CD8-positive, alpha-beta memory T cell (primary cell): ENCODE data around the gene TP53I11. TPM values are rescaled to one million over a fixed set of nuclear protein-coding genes. Genes with fewer than 3 reads are reported as not detected.
A peak's percentile ranks its signal among the peaks of the same experiment; 100 is the strongest.

Experiments used
- CTCF ChIA-PET: fragments of 350-600 bp; sonication (Branson Sonifier 250); formaldehyde crosslinking; loops from one replicate; lab custom pipeline; 2021; ENCODE audit warnings: antibody characterized with exemption; lab: Charles Lee
- POLR2A ChIA-PET: fragments of 350-600 bp; sonication (Branson Sonifier 250); formaldehyde crosslinking; loops from one replicate; lab custom pipeline; 2021; ENCODE audit warnings: antibody characterized with exemption; lab: Charles Lee
- DNase-seq, 5 donors: peaks; one replicate each; pipeline versions ENCODE4 v3.0.0 to v3.0.0-alpha.2; 2020 to 2022; ENCODE audit warnings: mixed read lengths in 1 of 5
- H3K27ac ChIP-seq: one replicate; pipeline ENCODE4 v1.7.0; 2013; ENCODE audit warnings: low read depth, mild to moderate bottlenecking, low read length, moderate library complexity
- H3K27me3 ChIP-seq: 2 replicates; pipeline ENCODE4 v1.7.0; 2013; ENCODE audit warnings: low read length, mild to moderate bottlenecking; ENCODE audit not compliant: insufficient read depth, poor library complexity, severe bottlenecking
- H3K36me3 ChIP-seq: 2 replicates; pipeline ENCODE4 v1.7.0; 2013; ENCODE audit warnings: mild to moderate bottlenecking, low read length, moderate library complexity; ENCODE audit not compliant: insufficient read depth
- H3K4me1 ChIP-seq: 2 replicates; pipeline ENCODE4 v1.7.0; 2013; ENCODE audit warnings: mild to moderate bottlenecking, low read length, moderate library complexity; ENCODE audit not compliant: insufficient read depth
- H3K4me3 ChIP-seq: 2 replicates; pipeline ENCODE4 v1.7.0; 2013; ENCODE audit warnings: mild to moderate bottlenecking, low read length
- H3K9me3 ChIP-seq: 2 replicates; pipeline ENCODE4 v1.7.0; 2013; ENCODE audit warnings: mild to moderate bottlenecking, low read length
- H3K27ac Mint-ChIP-seq, 8 donors: one replicate each; pipeline ENCODE4 v1.8.0; 2020 to 2021; ENCODE audit warnings: mixed read lengths in 8 of 8, mild to moderate bottlenecking in 6 of 8, inconsistent platforms in 3 of 8, moderate library complexity in 3 of 8
- H3K27me3 Mint-ChIP-seq, 2 donors: one replicate each; pipeline ENCODE4 v1.8.0; 2020 to 2021; ENCODE audit warnings: mixed read lengths in 2 of 2, mild to moderate bottlenecking in 1 of 2, moderate library complexity in 1 of 2
- H3K36me3 Mint-ChIP-seq, 3 donors: one replicate each; pipeline ENCODE4 v1.8.0; 2020 to 2021; ENCODE audit warnings: mixed read lengths in 3 of 3, inconsistent platforms in 1 of 3, mild to moderate bottlenecking in 1 of 3
- H3K4me1 Mint-ChIP-seq, 3 donors: one replicate each; pipeline ENCODE4 v1.8.0; 2020 to 2021; ENCODE audit warnings: mixed read lengths in 3 of 3, inconsistent platforms in 1 of 3, mild to moderate bottlenecking in 1 of 3
- H3K4me3 Mint-ChIP-seq, 7 donors: one replicate each; pipeline ENCODE4 v1.8.0; 2020 to 2021; ENCODE audit warnings: mixed read lengths in 7 of 7, mild to moderate bottlenecking in 6 of 7, moderate library complexity in 4 of 7, inconsistent platforms in 2 of 7
- H3K9me3 Mint-ChIP-seq, 5 donors: one replicate each; pipeline ENCODE4 v1.8.0; 2020 to 2022; ENCODE audit warnings: mixed read lengths in 5 of 5, mild to moderate bottlenecking in 3 of 5, moderate library complexity in 2 of 5, inconsistent platforms in 1 of 5
- polyA plus RNA-seq: library from polyadenylated mRNA; unstranded; fragments of 300-500 nt; fragmentation: Illumina TruSeq; gene quantifications from one replicate; pipeline ENCODE4 v1.2.3, GENCODE V29; 2021
- total RNA-seq, 2 experiments: library from RNA; stranded (reverse); gene quantifications; one replicate each; pipeline ENCODE4 v1.2.3, GENCODE V29; 2021

Gene TP53I11
- total and polyA plus RNA-seq, 3 experiments from 2014 or later = 16.9 to 32.1 (median 18.1) TPM

DNA sequence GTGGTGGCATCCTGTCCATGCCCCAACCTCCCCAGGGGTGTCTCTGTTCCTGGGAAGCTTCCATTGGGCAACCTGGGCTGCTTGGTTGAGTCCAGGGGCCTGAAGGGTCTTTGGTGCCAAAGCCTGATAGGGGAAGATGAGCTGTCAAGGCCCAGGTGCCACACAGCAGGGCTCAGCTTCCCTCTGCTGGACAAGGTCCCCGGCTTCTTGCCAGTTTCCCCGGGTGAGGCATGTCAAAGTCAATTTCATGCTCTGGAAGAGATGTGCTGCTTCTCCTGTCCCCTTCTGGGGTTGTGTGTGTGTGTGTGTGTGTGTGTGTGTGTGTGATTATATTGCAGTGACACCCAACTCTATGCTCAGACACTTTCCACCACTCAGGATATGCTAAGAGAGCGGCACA is 26.9 kb downstream of the TP53I11 start:
- ChIA-PET POLR2A (no interaction called here), CTCF (interaction anchor here (1.0 to 1.5 kb wide), 2 partner anchors 13 to 179 kb away, joined by 4 to 6 read pairs; no protein-coding TSS in a partner anchor)

DNA sequence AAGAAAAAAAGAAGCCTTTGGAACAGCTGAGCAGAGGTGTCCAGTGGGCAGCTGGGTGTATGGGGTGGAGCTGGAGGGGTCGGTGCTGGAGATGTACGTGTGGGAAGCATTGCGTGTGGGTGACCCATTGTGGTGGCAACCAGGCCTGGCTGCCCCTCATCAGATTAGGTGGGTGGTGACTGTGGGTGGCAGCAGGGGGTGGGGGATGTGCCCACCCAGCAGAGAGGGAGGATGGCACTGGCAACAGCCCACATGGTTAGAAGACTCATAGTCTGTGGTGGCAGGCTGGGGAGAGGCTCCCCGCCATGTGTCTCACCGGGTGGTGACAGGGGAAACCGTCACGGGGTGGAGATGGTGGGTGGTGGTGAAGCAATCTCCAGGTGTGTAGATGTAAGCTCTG is 27.6 kb downstream of the TP53I11 start:
- Mint-ChIP-seq H3K9me3 (no peaks in the 10 kb centered on the region), H3K36me3 (peaks cover 0 to 14% (median 0%) of the 10 kb centered on the region in 3 donors), H3K27ac (peak overlapping the region in 1 of 8 donors; percentile 17), H3K4me1 (peaks cover 3 to 6% (median 5%) of the 10 kb centered on the region in 3 donors), H3K4me3 (no peak overlapping the region), H3K27me3 (peaks cover 0 to 2% of the 10 kb centered on the region in 2 donors)
- H3K4me3 ChIP-seq = no peak overlapping the region
- no peaks in the 10 kb centered on the region for H3K27me3 ChIP-seq
- DNase-seq = no peak
- CTCF ChIA-PET = interaction anchor here (1.5 kb wide), 1 partner anchor 179 kb away, joined by 4 read pairs; no protein-coding TSS in a partner anchor
- POLR2A ChIA-PET = no interaction called here
- H3K4me1 ChIP-seq = no peaks in the 10 kb centered on the region
- no peak overlapping the region for H3K27ac ChIP-seq
- H3K36me3 ChIP-seq = no peaks in the 10 kb centered on the region
- no peaks in the 10 kb centered on the region for H3K9me3 ChIP-seq

More for the DNA sequence above, 26.9 kb downstream of the TP53I11 start:
- Histone ChIP-seq H3K27ac (no peak overlapping the region), H3K9me3 (no peaks in the 10 kb centered on the region), H3K27me3 (no peaks in the 10 kb centered on the region), H3K4me1 (no peaks in the 10 kb centered on the region), H3K4me3 (no peak overlapping the region), H3K36me3 (no peaks in the 10 kb centered on the region)
- H3K27ac Mint-ChIP-seq = peak overlapping the region in 3 of 8 donors; percentile 17 to 74 (median 56)
- H3K27me3 Mint-ChIP-seq = peaks cover 0 to 2% of the 10 kb centered on the region in 2 donors
- no peak overlapping the region for H3K4me3 Mint-ChIP-seq
- H3K36me3 Mint-ChIP-seq = peaks cover 0 to 14% (median 0%) of the 10 kb centered on the region in 3 donors
- H3K9me3 Mint-ChIP-seq = no peaks in the 10 kb centered on the region
- H3K4me1 Mint-ChIP-seq = peaks cover 3 to 6% (median 5%) of the 10 kb centered on the region in 3 donors
- DNase-seq = no peak

DNA sequence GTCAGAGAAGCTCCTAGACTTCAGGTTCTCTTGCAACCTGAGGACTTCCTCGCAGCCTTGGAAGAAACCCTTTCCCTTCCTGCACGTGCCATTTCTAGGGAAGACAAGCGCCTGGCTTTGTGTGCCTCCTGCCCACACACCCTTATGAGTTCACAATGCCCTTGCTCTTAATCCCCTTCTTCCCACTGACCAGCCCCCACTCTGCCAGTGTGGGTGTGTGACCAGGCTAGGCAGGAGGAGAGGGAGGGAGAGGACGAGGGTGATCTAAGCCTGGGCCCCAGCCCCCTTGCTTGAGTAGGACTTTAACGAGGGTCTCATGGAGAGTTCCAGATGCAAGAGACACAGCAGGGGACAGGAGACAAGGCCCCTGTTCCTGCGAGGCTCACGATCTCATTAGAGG is 30.2 kb downstream of the TP53I11 start:
- H3K36me3 Mint-ChIP-seq = peaks cover 0 to 14% (median 0%) of the 10 kb centered on the region in 3 donors
- no peak overlapping the region for H3K4me3 ChIP-seq
- ChIA-PET CTCF (interaction anchor here (1.0 to 2.5 kb wide), 3 partner anchors 8 to 19 kb away, joined by 3 to 7 read pairs (median 7); no protein-coding TSS in a partner anchor), POLR2A (no interaction called here)
- no peak overlapping the region for H3K27ac Mint-ChIP-seq
- no peak for DNase-seq
- H3K27me3 ChIP-seq = no peaks in the 10 kb centered on the region
- H3K9me3 Mint-ChIP-seq = no peaks in the 10 kb centered on the region
- H3K27me3 Mint-ChIP-seq = no peaks in the 10 kb centered on the region
- H3K36me3 ChIP-seq = no peaks in the 10 kb centered on the region
- no peak overlapping the region for H3K4me3 Mint-ChIP-seq
- no peak overlapping the region for H3K27ac ChIP-seq
- no peaks in the 10 kb centered on the region for H3K4me1 ChIP-seq
- H3K9me3 ChIP-seq = no peaks in the 10 kb centered on the region
- no peaks in the 10 kb centered on the region for H3K4me1 Mint-ChIP-seq

DNA sequence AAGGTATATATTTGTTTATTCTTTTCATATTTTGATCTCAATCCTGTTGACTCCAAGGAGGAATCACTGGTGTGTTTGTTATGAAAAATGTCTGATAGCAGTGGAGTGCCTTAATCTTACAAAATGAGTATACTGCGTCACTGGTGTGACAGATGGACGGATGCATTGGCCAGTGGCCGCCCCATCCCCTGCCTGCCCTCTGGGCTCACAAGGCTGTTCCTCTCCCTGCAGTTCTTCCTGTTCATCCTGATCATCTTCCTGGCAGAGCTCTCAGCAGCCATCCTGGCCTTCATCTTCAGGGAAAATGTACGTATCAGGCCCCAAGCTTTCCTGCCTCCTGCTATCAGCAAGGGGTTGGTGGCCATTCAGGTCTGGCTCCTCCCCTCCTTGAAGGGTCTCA is 32.9 kb downstream of the TP53I11 start:
- H3K4me1 ChIP-seq = no peaks in the 10 kb centered on the region
- no peaks in the 10 kb centered on the region for H3K27me3 ChIP-seq
- no peak for DNase-seq
- CTCF ChIA-PET = interaction anchor here (1.0 kb wide), 1 partner anchor 193 kb away, joined by 3 read pairs; no protein-coding TSS in a partner anchor
- Mint-ChIP-seq H3K4me3 (no peak overlapping the region), H3K27ac (peak overlapping the region in 1 of 8 donors; percentile 60), H3K27me3 (no peaks in the 10 kb centered on the region), H3K9me3 (no peaks in the 10 kb centered on the region), H3K36me3 (peaks cover 0 to 14% (median 0%) of the 10 kb centered on the region in 3 donors), H3K4me1 (no peaks in the 10 kb centered on the region)
- no peaks in the 10 kb centered on the region for H3K9me3 ChIP-seq
- H3K4me3 ChIP-seq = no peak overlapping the region
- POLR2A ChIA-PET = no interaction called here
- H3K27ac ChIP-seq = no peak overlapping the region
- H3K36me3 ChIP-seq = no peaks in the 10 kb centered on the region

DNA sequence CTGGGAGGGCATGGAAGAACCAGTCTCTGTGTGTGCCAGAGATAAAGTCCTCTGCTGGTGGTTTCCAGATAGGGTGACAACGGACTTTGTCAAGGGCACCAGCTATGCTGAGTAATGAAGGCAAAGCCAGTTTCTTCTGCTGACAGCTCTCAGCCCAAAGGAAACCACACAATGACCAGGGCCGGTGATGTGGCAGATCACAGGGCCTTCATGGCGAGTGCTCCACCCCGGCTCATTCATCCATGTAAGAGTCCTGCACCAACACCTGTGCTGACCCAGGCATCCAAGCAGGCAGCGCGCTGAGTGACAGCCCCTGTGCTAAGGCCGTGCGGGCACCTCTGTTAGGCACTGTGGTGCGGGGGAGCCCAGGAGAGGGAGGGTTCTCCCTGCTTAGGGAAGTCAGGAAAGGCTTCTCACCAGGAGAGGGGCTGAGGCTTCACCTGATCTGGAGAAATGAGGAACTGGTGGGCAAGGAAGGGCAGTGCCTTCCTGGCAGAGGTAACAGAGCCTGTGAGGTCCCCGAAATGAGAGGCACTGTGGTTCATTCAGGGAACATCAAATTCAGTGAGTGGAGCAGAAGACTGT is 33.8 kb downstream of the TP53I11 start:
- no peaks in the 10 kb centered on the region for H3K4me1 Mint-ChIP-seq
- no peaks in the 10 kb centered on the region for H3K9me3 Mint-ChIP-seq
- H3K36me3 ChIP-seq = no peaks in the 10 kb centered on the region
- CTCF ChIA-PET = interaction anchor here (1.0 kb wide), 1 partner anchor 194 kb away, joined by 3 read pairs; no protein-coding TSS in a partner anchor
- no peak for DNase-seq
- H3K36me3 Mint-ChIP-seq = peaks cover 0 to 11% (median 0%) of the 10 kb centered on the region in 3 donors
- H3K4me3 Mint-ChIP-seq = no peak overlapping the region
- no peaks in the 10 kb centered on the region for H3K27me3 ChIP-seq
- peak overlapping the region in 1 of 8 donors; percentile 92 for H3K27ac Mint-ChIP-seq
- POLR2A ChIA-PET = no interaction called here
- no peaks in the 10 kb centered on the region for H3K4me1 ChIP-seq
- no peaks in the 10 kb centered on the region for H3K9me3 ChIP-seq
- no peak overlapping the region for H3K4me3 ChIP-seq
- peaks cover 0 to 5% of the 10 kb centered on the region in 2 donors for H3K27me3 Mint-ChIP-seq
- H3K27ac ChIP-seq = no peak overlapping the region

DNA sequence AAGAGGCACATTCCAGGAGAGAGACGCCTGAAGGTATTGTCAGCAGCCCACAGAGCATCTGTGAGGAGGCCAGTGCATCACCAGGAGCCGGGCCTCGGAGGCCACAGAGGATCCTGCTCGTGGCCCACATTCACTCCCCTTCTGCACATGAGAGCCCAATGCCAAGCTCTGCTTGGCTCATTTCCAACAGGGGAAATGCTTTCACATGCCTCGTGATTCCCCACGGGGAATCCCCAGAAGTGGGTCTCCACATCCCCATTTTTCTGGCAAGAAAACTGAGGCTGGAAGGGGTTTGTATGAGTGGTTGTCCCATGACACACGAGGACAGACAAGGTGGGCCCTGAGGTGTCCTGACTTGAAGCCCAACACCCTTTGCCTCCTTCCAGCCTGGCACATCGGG is 34.4 kb downstream of the TP53I11 start:
- ChIA-PET POLR2A (no interaction called here), CTCF (no interaction called here)
- no peak for DNase-seq
- Mint-ChIP-seq H3K36me3 (peaks cover 0 to 11% (median 0%) of the 10 kb centered on the region in 3 donors), H3K27me3 (peaks cover 0 to 5% of the 10 kb centered on the region in 2 donors), H3K4me1 (peaks cover 0 to under 1% (median under 1%) of the 10 kb centered on the region in 3 donors), H3K9me3 (no peaks in the 10 kb centered on the region), H3K27ac (no peak overlapping the region), H3K4me3 (no peak overlapping the region)
- H3K27me3 ChIP-seq = no peaks in the 10 kb centered on the region
- no peak overlapping the region for H3K4me3 ChIP-seq
- H3K9me3 ChIP-seq = no peaks in the 10 kb centered on the region
- H3K4me1 ChIP-seq = no peaks in the 10 kb centered on the region
- no peak overlapping the region for H3K27ac ChIP-seq
- H3K36me3 ChIP-seq = no peaks in the 10 kb centered on the region

DNA sequence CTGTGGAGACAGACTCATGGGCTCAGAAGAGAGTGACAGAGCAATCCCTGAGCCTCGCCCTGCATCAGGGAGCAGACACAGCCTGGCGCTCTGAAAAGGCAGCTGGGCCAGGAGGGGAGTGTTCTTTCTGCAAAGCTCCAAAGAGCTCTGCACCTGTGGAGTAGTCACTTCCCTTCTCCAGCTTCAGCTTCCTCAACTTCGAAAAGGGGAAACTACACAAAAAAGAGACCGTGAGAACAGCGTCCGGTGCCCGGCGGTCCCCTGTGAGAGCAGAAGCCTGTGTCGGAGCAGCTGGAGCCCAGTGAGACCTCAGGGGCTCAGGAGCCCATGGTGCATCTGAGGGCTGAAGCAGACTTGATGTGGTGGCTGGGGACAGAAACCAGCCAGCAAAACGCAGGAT is 35.1 kb downstream of the TP53I11 start:
- Histone ChIP-seq H3K4me1 (no peaks in the 10 kb centered on the region), H3K36me3 (no peaks in the 10 kb centered on the region), H3K27ac (no peak overlapping the region), H3K27me3 (no peaks in the 10 kb centered on the region), H3K4me3 (no peak overlapping the region), H3K9me3 (no peaks in the 10 kb centered on the region)
- ChIA-PET POLR2A (no interaction called here), CTCF (interaction anchor here (1.2 kb wide), 1 partner anchor 11 kb away, joined by 5 read pairs; no protein-coding TSS in a partner anchor)
- H3K27ac Mint-ChIP-seq = no peak overlapping the region
- H3K4me1 Mint-ChIP-seq = peaks cover 3 to 7% (median 6%) of the 10 kb centered on the region in 3 donors
- H3K36me3 Mint-ChIP-seq = peaks cover 0 to 10% (median 0%) of the 10 kb centered on the region in 3 donors
- no peak overlapping the region for H3K4me3 Mint-ChIP-seq
- no peaks in the 10 kb centered on the region for H3K9me3 Mint-ChIP-seq
- H3K27me3 Mint-ChIP-seq = peaks cover 0 to 5% of the 10 kb centered on the region in 2 donors
- DNase-seq = no peak

DNA sequence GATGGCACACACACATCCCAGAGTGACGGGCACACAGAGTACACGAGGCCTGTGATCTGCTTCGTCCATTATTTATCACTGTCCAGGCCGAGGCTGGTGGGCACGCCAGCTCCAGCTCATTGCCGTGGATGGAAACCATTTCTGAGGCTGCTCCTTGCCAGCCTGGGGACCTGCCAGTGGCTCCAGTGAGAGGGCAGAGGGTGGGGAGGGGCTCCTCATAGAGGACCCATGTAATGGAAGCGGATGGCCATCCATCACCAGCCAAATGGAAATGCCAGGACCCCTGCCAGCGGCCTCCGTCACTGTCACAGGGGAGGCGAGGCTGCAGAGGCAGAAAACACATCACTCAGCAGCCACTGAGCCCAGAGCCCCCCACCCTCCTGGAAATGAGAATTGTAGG is 35.7 kb downstream of the TP53I11 start:
- no peak overlapping the region for H3K4me3 ChIP-seq
- H3K9me3 ChIP-seq = no peaks in the 10 kb centered on the region
- H3K27me3 ChIP-seq = no peaks in the 10 kb centered on the region
- H3K36me3 Mint-ChIP-seq = peaks cover 0 to 6% (median 0%) of the 10 kb centered on the region in 3 donors
- no peaks in the 10 kb centered on the region for H3K9me3 Mint-ChIP-seq
- DNase-seq = no peak
- H3K4me1 ChIP-seq = no peaks in the 10 kb centered on the region
- POLR2A ChIA-PET = no interaction called here
- H3K36me3 ChIP-seq = no peaks in the 10 kb centered on the region
- peaks cover 3 to 7% (median 6%) of the 10 kb centered on the region in 3 donors for H3K4me1 Mint-ChIP-seq
- H3K27ac Mint-ChIP-seq = no peak overlapping the region
- H3K27me3 Mint-ChIP-seq = peaks cover 0 to 5% of the 10 kb centered on the region in 2 donors
- no peak overlapping the region for H3K27ac ChIP-seq
- H3K4me3 Mint-ChIP-seq = no peak overlapping the region
- CTCF ChIA-PET = interaction anchor here (1.2 kb wide), 1 partner anchor 12 kb away, joined by 5 read pairs; no protein-coding TSS in a partner anchor
